WTC11 (cell line): ENCODE measurements around the gene GAS2L1.

ENCODE experiments used
- CREB1 ChIP-seq: sonication (generic); formaldehyde crosslinking; IDR thresholded peaks from 2 replicates; pipeline ENCODE4 v1.8.0; 2023; ENCODE audit warnings: mild to moderate bottlenecking, missing genetic modification reagents
- CTCF ChIP-seq: fragments of 200-600 bp; IDR thresholded peaks from 2 replicates; pipeline ENCODE4 v1.8.0; 2022; ENCODE audit warnings: antibody characterized with exemption
- ESRRA ChIP-seq: sonication (generic); formaldehyde crosslinking; IDR thresholded peaks from 2 replicates; pipeline ENCODE4 v1.8.1; 2022; ENCODE audit warnings: mild to moderate bottlenecking, missing genetic modification reagents, borderline replicate concordance
- FOXJ3 ChIP-seq: sonication (generic); formaldehyde crosslinking; IDR thresholded peaks from 2 replicates; pipeline ENCODE4 v1.9.0; 2021; ENCODE audit warnings: missing genetic modification reagents, mild to moderate bottlenecking, borderline replicate concordance
- MAX ChIP-seq: sonication (generic); formaldehyde crosslinking; IDR thresholded peaks from 2 replicates; pipeline ENCODE4 v1.8.0; 2022; ENCODE audit warnings: mild to moderate bottlenecking, missing genetic modification reagents

- TF ChIP-seq MAX (no peak), CTCF (no peak), FOXJ3 (CRISPR knock-in tag) (no peak), CREB1 (no peak), ESRRA (no peak)
These were observed 12.6 kb downstream of the GAS2L1 start for GRCh38 chr22:29319072-29319471.
